Stimulated activated CD8-positive, alpha-beta memory T cell treated with anti-CD3 and anti-CD28 coated beads, Interleukin-12 subunit alpha, Interleukin-12 subunit beta, amount 100 ng/mL, for 4 hours (primary cell): ENCODE measurements around the gene GPR45.

Source experiments
- DNase-seq: peaks from one replicate; pipeline ENCODE4 v3.0.0-alpha.2; 2020; ENCODE audit warnings: low read depth

GPR45 gene

GRCh38 chr2:105254531-105255210, 13.1 kb downstream of the GPR45 start:
- DNase-seq: no peak

- no peak for DNase-seq
Observed at GRCh38 chr2:105255979-105256378, 14.4 kb downstream of the GPR45 start.

DNA sequence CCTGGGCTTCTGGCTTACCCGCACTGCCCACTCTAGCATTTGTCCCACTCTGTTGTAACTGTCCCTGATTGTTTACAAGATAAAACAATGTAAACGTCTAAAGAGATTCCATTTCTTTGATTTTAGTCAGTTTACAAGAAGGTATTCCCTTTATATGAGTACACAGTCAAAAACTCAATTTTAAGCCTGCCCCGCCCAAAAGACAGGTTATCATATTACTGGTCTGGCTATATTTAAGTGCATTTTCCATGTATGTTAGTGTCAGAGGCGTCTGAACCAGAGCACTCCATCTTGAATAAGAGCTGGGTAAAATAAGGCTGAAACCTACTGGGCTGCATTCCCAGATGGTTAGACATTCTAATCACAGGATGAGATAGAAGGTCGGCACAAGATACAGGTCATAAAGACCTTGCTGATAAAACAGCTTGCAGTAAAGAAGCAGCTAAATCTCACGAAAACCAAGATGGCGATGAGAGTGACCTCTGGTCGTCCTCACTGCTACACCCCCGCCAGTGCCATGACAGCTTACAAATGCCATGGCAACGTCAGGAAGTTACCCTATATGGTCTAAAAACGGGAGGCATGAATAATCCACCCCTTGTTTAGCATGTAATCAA, 15.0 kb downstream of the GPR45 start:
- DNase-seq: no peak

- no peak for DNase-seq
Observed at GRCh38 chr2:105257981-105258380, 16.4 kb downstream of the GPR45 start.

DNA sequence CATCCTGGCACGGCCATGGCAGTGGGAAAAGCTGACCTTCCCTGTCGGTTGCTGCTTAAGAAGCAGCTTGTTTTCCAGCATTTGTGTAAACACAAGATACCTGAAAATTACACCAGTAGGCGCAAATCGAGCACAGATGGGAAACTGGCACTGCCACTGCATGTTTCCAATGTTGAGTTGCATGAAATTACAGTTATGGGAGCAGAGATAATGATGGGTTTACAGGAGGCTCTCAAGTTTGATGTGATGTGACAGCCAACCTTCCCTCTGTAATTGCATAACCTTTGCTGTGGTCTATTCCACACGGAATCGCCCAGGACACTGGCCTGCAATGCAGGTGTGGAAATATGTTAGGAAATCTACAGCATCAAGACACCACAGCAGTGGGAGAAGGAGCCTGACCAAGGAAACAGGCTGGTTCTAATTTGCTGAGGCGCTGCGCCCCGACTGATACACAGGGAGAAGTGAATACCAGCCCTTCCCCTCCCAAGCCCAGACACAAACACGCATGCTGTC, 17.4 kb downstream of the GPR45 start:
- no peak for DNase-seq

GRCh38 chr2:105261061-105261460, 19.5 kb downstream of the GPR45 start:
- DNase-seq: no peak

GRCh38 chr2:105262651-105263091, 21.1 kb downstream of the GPR45 start:
- DNase-seq: no peak

DNA sequence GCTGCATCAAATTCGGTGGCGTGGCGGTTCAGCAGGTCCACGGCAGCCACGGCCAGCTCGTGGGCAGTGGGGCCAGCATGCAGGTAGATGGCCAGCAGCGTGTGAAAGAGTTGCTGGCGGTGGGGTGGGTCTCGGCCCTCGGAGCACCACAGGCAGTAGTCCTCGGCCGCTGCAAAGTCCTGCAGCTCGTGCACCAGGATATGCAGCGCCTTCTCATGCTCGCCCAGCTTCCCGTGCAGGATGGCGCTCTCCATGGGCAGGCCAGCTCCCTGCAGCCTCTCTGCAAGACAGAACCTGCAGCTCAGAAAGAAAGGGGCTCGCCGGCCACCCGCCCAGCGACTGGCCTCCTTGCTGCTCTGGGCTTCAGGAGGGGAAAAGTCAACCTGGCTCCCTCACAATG, 27.9 kb downstream of the GPR45 start:
- DNase-seq: no peak

GRCh38 chr2:105271393-105272045, 30.0 kb downstream of the GPR45 start:
- DNase-seq: no peak

- no peak for DNase-seq
Observed at GRCh38 chr2:105272176-105272575, 30.6 kb downstream of the GPR45 start.

DNA sequence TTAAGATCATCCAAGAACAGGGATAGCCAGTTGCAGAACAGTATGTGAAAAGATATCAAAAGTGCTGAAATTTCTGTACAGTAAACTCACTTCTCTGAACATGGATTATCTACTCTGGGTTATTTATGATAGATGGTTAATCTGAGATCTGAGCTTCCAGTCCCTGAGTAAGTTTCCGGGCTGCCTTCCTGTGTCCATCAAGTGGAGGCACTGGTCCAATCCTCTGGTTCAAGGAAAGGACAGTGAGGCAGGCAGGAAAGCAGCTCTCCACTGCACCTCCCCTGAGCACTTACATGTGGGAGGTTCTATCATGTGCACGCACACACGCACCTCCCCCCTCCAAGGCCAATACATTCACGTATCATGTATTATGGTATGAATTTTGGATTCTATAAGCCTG, 32.5 kb downstream of the GPR45 start:
- no peak for DNase-seq

DNA sequence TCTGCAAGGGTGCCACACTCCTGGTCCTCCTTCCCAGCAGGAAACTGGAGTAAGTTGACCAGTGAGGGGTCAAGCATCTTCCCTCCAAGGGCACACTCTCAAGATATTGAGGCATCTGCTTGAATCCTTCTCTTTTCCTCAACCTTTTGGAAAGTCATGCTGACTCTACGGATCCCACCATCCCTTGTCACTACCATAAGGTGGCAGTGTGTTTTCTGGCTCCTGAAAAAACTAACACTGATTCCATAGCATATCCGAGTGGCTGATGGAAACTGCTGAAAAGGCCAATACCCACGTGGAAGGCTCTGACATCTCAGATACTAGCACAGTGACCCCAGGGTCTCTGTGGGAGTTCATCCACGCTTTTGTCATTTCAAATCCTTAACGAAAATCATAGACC, 37.1 kb downstream of the GPR45 start:
- DNase-seq: no peak

GRCh38 chr2:105279126-105279525, 37.6 kb downstream of the GPR45 start:
- no peak for DNase-seq

DNA sequence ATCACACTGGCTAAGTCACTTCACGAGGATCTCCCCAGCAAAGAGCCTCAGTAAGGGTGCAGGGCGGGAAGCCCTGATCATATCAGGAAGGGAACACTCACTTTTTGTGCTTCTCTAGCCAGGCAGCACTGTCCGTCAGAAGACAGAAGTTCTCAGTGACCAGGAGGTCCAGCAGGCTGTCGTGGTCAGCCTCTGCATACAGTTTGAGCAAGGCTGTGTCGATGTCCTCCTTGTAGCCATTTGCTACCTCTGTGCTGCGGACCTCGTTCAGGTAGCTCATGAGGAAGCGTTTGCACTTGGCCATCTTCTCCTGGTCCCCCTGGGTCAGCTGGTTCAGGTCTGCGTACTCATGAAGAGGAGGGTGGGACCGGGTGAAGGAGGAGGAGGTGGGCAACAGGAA, 38.7 kb downstream of the GPR45 start:
- DNase-seq: no peak

DNA sequence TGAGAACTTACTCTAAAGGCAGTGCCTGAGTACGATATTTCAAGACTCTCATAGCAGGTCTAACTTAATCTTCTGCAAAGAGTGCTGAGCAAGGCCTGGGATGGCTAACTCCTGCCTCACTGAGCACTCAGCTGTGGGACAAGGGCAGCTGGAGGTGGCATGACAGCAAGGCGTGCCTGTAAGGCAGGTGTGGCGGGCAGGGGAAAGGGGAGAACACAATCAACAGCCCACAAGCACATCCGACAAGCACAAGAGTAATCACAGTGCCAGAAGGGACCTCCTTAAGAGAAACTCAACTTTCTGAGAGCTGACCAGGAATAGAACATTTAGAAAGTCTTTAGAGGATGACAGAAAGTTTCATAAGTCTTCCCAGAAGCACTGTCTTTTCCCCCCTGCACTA, 42.0 kb downstream of the GPR45 start:
- no peak for DNase-seq

GRCh38 chr2:105287692-105288091, 46.1 kb downstream of the GPR45 start:
- DNase-seq: no peak

- no peak for DNase-seq
Observed at GRCh38 chr2:105288133-105288532, 46.6 kb downstream of the GPR45 start.

- DNase-seq: no peak
Observed at GRCh38 chr2:105290981-105291660, 49.6 kb downstream of the GPR45 start.

DNA sequence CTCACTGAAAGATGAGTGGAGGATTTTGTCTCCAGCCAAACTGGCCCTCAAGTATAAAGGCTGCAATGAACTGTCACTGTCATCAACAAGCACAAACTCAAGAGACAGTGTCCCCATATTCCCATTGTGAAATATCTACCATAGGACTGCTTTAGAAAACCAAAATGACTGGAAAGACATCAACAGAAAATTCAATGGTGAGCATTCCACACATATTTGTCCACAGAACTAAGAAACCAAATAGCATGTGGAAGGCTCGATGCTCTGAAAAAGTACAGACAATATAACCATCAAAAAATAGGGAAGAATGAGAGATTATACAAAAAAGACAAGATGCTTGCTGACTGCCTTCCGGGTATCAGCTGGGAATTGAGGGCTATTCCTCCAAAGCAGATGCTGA, 50.4 kb downstream of the GPR45 start:
- DNase-seq: no peak
